Activated CD4-positive, alpha-beta T cell treated with anti-CD3 and anti-CD28 coated beads, Interleukin-2, amount 50 U/mL, for 4 hours (primary cell): ENCODE measurements around the gene SLC23A2.

Source experiments
- DNase-seq, 2 experiments: peaks; one replicate each; pipeline ENCODE4 v3.0.0-alpha.2; 2020

Gene SLC23A2

GRCh38 chr20:4837760-4838159 lies 163.6 kb downstream of the SLC23A2 start:
- no peak for DNase-seq

- DNase-seq: no peak
These were observed 164.4 kb downstream of the SLC23A2 start for GRCh38 chr20:4836935-4837334.

GRCh38 chr20:4836473-4836872 lies 164.8 kb downstream of the SLC23A2 start:
- no peak for DNase-seq

- no peak for DNase-seq
These were observed 165.8 kb downstream of the SLC23A2 start for GRCh38 chr20:4835244-4836177.

GRCh38 chr20:4833074-4833728 lies 168.1 kb downstream of the SLC23A2 start:
- no peak for DNase-seq

GRCh38 chr20:4832469-4832868 lies 168.8 kb downstream of the SLC23A2 start:
- DNase-seq: no peak

- no peak for DNase-seq
These were observed 170.6 kb downstream of the SLC23A2 start for GRCh38 chr20:4830696-4831095.

GRCh38 chr20:4830259-4830658 lies 171.1 kb downstream of the SLC23A2 start:
- DNase-seq: no peak

GRCh38 chr20:4829514-4830215 lies 171.6 kb downstream of the SLC23A2 start:
- no peak for DNase-seq

GRCh38 chr20:4828830-4829513 lies 172.3 kb downstream of the SLC23A2 start:
- no peak for DNase-seq

- DNase-seq: no peak
These were observed 179.7 kb downstream of the SLC23A2 start for GRCh38 chr20:4821590-4821989.

- no peak for DNase-seq
These were observed 180.3 kb downstream of the SLC23A2 start for GRCh38 chr20:4820806-4821518.

- DNase-seq: no peak
These were observed 181.4 kb downstream of the SLC23A2 start for GRCh38 chr20:4819901-4820300.

GRCh38 chr20:4817230-4817671 lies 184.1 kb downstream of the SLC23A2 start:
- DNase-seq: no peak

GRCh38 chr20:4815628-4816027 lies 185.7 kb downstream of the SLC23A2 start:
- DNase-seq: no peak

- peak; percentile 74 to 78 for DNase-seq
These were observed 186.5 kb downstream of the SLC23A2 start for GRCh38 chr20:4814696-4815252.

- DNase-seq: no peak
These were observed 187.2 kb downstream of the SLC23A2 start for GRCh38 chr20:4813863-4814695.

- DNase-seq: peak in 1 of 2 experiments; percentile 35
These were observed 188.0 kb downstream of the SLC23A2 start for GRCh38 chr20:4813076-4813862.

- no peak for DNase-seq
These were observed 188.7 kb downstream of the SLC23A2 start for GRCh38 chr20:4812641-4813075.

GRCh38 chr20:4812216-4812615 lies 189.1 kb downstream of the SLC23A2 start:
- DNase-seq: no peak
